ENCODE data around the gene HSH2D.
"Not testable (repeated sequence)": the region's sequence is repeated elsewhere in the genome, so short reads cannot be mapped to it uniquely, and the experiment has no call there.

The HSH2D gene

GRCh38 chr19:16117594-16118033, 25.9 kb upstream of the HSH2D start:
- no peak overlapping the region for H2BK120ac ChIP-seq (ENCODE audit: insufficient read depth, low read length, poor library complexity)
- H3K18ac ChIP-seq (ENCODE audit: low read length) = no peak overlapping the region
- no peaks in the 10 kb centered on the region for H3K9me3 ChIP-seq (ENCODE audit: insufficient read depth, low read depth, low read length)
- no peak overlapping the region for H3K9ac ChIP-seq (ENCODE audit: low read length)
- H3K4me1 ChIP-seq (ENCODE audit: control insufficient read depth in 1 of 2, insufficient read depth in 2 of 2, low read length in 2 of 2) = peaks cover 16 to 22% of the 10 kb centered on the region in 2 experiments
- no peak overlapping the region for H3K4ac ChIP-seq (ENCODE audit: low read depth, low read length)
- H3K27ac ChIP-seq (ENCODE audit: low read depth, low read length) = no peak overlapping the region
- no peak overlapping the region for H2BK12ac ChIP-seq (ENCODE audit: low read length)
- no peak overlapping the region for H2AK5ac ChIP-seq (ENCODE audit: low read length)
- no peak overlapping the region for H3K4me2 ChIP-seq (ENCODE audit: low read length)
- DNase-seq = no peak
- H3K27me3 ChIP-seq (ENCODE audit: insufficient read depth, low read length) = no peaks in the 10 kb centered on the region
- H4K91ac ChIP-seq (ENCODE audit: low read depth, low read length) = no peak overlapping the region
- H3K36me3 ChIP-seq (ENCODE audit: control insufficient read depth in 1 of 2, insufficient read depth in 2 of 2, low read length in 2 of 2) = peaks cover 45 to 53% of the 10 kb centered on the region in 2 experiments
- H3K14ac ChIP-seq (ENCODE audit: low read length) = no peak overlapping the region
- no peak overlapping the region for H4K12ac ChIP-seq (ENCODE audit: low read depth, low read length)
- no CpG with 5 or more reads among the region's 11 CpGs for WGBS (ENCODE audit: extremely low coverage, insufficient coverage, insufficient read length)
- no peak overlapping the region for H4K8ac ChIP-seq (ENCODE audit: low read depth, low read length)
- no peak overlapping the region for H2BK5ac ChIP-seq (ENCODE audit: low read depth, low read length, poor library complexity)
- H3K79me1 ChIP-seq (ENCODE audit: low read length) = no peaks in the 10 kb centered on the region
- H3K79me2 ChIP-seq (ENCODE audit: control insufficient read depth, insufficient read depth, low read length, poor library complexity) = peaks cover 5% of the 10 kb centered on the region
- no peak overlapping the region for H3K4me3 ChIP-seq (ENCODE audit: low read depth, low read length)
- H2AFZ ChIP-seq (ENCODE audit: insufficient read depth, low read length, poor library complexity) = no peak overlapping the region
- no peak overlapping the region for H3K23ac ChIP-seq (ENCODE audit: low read length)

- no peaks in the 10 kb centered on the region for H3K9me3 ChIP-seq (ENCODE audit: insufficient read depth, low read depth, low read length)
- H3K14ac ChIP-seq (ENCODE audit: low read length) = no peak overlapping the region
- H3K27me3 ChIP-seq (ENCODE audit: insufficient read depth, low read length) = no peaks in the 10 kb centered on the region
- no peak overlapping the region for H3K4ac ChIP-seq (ENCODE audit: low read depth, low read length)
- H4K12ac ChIP-seq (ENCODE audit: low read depth, low read length) = no peak overlapping the region
- H4K8ac ChIP-seq (ENCODE audit: low read depth, low read length) = no peak overlapping the region
- H3K79me1 ChIP-seq (ENCODE audit: low read length) = no peaks in the 10 kb centered on the region
- H3K79me2 ChIP-seq (ENCODE audit: control insufficient read depth, insufficient read depth, low read length, poor library complexity) = peaks cover 2% of the 10 kb centered on the region
- no peak overlapping the region for H3K27ac ChIP-seq (ENCODE audit: low read depth, low read length)
- no peak overlapping the region for H2BK12ac ChIP-seq (ENCODE audit: low read length)
- no CpG with 5 or more reads among the region's 12 CpGs for WGBS (ENCODE audit: extremely low coverage, insufficient coverage, insufficient read length)
- DNase-seq = peak; percentile 19 to 32
- peaks cover 12 to 18% of the 10 kb centered on the region in 2 experiments for H3K4me1 ChIP-seq (ENCODE audit: control insufficient read depth in 1 of 2, insufficient read depth in 2 of 2, low read length in 2 of 2)
- no peak overlapping the region for H2AFZ ChIP-seq (ENCODE audit: insufficient read depth, low read length, poor library complexity)
- H3K18ac ChIP-seq (ENCODE audit: low read length) = no peak overlapping the region
- no peak overlapping the region for H3K4me2 ChIP-seq (ENCODE audit: low read length)
- no peak overlapping the region for H4K91ac ChIP-seq (ENCODE audit: low read depth, low read length)
- no peak overlapping the region for H2BK120ac ChIP-seq (ENCODE audit: insufficient read depth, low read length, poor library complexity)
- no peak overlapping the region for H3K23ac ChIP-seq (ENCODE audit: low read length)
- no peak overlapping the region for H3K9ac ChIP-seq (ENCODE audit: low read length)
- no peak overlapping the region for H2BK5ac ChIP-seq (ENCODE audit: low read depth, low read length, poor library complexity)
- H3K4me3 ChIP-seq (ENCODE audit: low read depth, low read length) = no peak overlapping the region
- peaks cover 54 to 59% of the 10 kb centered on the region in 2 experiments for H3K36me3 ChIP-seq (ENCODE audit: control insufficient read depth in 1 of 2, insufficient read depth in 2 of 2, low read length in 2 of 2)
- no peak overlapping the region for H2AK5ac ChIP-seq (ENCODE audit: low read length)
Measured at GRCh38 chr19:16118489-16119033, 24.9 kb upstream of the HSH2D start.

GRCh38 chr19:16119075-16119857, 24.2 kb upstream of the HSH2D start:
- not testable (repeated sequence) for H3K23ac ChIP-seq (ENCODE audit: low read length); H3K9me3 ChIP-seq (ENCODE audit: insufficient read depth, low read depth, low read length); H3K79me2 ChIP-seq (ENCODE audit: control insufficient read depth, insufficient read depth, low read length, poor library complexity); H3K27ac ChIP-seq (ENCODE audit: low read depth, low read length); H2AFZ ChIP-seq (ENCODE audit: insufficient read depth, low read length, poor library complexity); H2AK5ac ChIP-seq (ENCODE audit: low read length); H3K27me3 ChIP-seq (ENCODE audit: insufficient read depth, low read length); H3K4ac ChIP-seq (ENCODE audit: low read depth, low read length); H4K12ac ChIP-seq (ENCODE audit: low read depth, low read length); H3K4me2 ChIP-seq (ENCODE audit: low read length); H2BK12ac ChIP-seq (ENCODE audit: low read length); H3K14ac ChIP-seq (ENCODE audit: low read length); H2BK5ac ChIP-seq (ENCODE audit: low read depth, low read length, poor library complexity); H3K9ac ChIP-seq (ENCODE audit: low read length); H2BK120ac ChIP-seq (ENCODE audit: insufficient read depth, low read length, poor library complexity); H3K4me3 ChIP-seq (ENCODE audit: low read depth, low read length); H3K79me1 ChIP-seq (ENCODE audit: low read length); H3K18ac ChIP-seq (ENCODE audit: low read length); H4K91ac ChIP-seq (ENCODE audit: low read depth, low read length); H4K8ac ChIP-seq (ENCODE audit: low read depth, low read length)
- DNase-seq = peak in 1 of 2 donors; percentile 22
- Histone ChIP-seq H3K36me3 (ENCODE audit: control insufficient read depth in 1 of 2, insufficient read depth in 2 of 2, low read length in 2 of 2) (peaks cover 61 to 66% of the 10 kb centered on the region in 2 experiments), H3K4me1 (ENCODE audit: control insufficient read depth in 1 of 2, insufficient read depth in 2 of 2, low read length in 2 of 2) (peaks cover 12 to 18% of the 10 kb centered on the region in 2 experiments)
- no CpG with 5 or more reads among the region's 19 CpGs for WGBS (ENCODE audit: extremely low coverage, insufficient coverage, insufficient read length)

- Histone ChIP-seq H3K79me2 (ENCODE audit: control insufficient read depth, insufficient read depth, low read length, poor library complexity) (no peaks in the 10 kb centered on the region), H3K9me3 (ENCODE audit: insufficient read depth, low read depth, low read length) (no peaks in the 10 kb centered on the region), H4K12ac (ENCODE audit: low read depth, low read length) (no peak overlapping the region), H2BK120ac (ENCODE audit: insufficient read depth, low read length, poor library complexity) (no peak overlapping the region), H3K4me2 (ENCODE audit: low read length) (no peak overlapping the region), H2AK5ac (ENCODE audit: low read length) (no peak overlapping the region), H2BK5ac (ENCODE audit: low read depth, low read length, poor library complexity) (no peak overlapping the region), H3K14ac (ENCODE audit: low read length) (no peak overlapping the region), H4K91ac (ENCODE audit: low read depth, low read length) (no peak overlapping the region), H3K18ac (ENCODE audit: low read length) (no peak overlapping the region), H3K36me3 (ENCODE audit: control insufficient read depth in 1 of 2, insufficient read depth in 2 of 2, low read length in 2 of 2) (peaks cover 78 to 79% of the 10 kb centered on the region in 2 experiments), H3K4me1 (ENCODE audit: control insufficient read depth in 1 of 2, insufficient read depth in 2 of 2, low read length in 2 of 2) (peaks cover 3 to 6% of the 10 kb centered on the region in 2 experiments), H3K23ac (ENCODE audit: low read length) (no peak overlapping the region), H3K79me1 (ENCODE audit: low read length) (no peaks in the 10 kb centered on the region), H3K4me3 (ENCODE audit: low read depth, low read length) (no peak overlapping the region), H4K8ac (ENCODE audit: low read depth, low read length) (no peak overlapping the region), H2AFZ (ENCODE audit: insufficient read depth, low read length, poor library complexity) (no peak overlapping the region), H3K4ac (ENCODE audit: low read depth, low read length) (no peak overlapping the region), H3K9ac (ENCODE audit: low read length) (no peak overlapping the region), H3K27ac (ENCODE audit: low read depth, low read length) (no peak overlapping the region), H3K27me3 (ENCODE audit: insufficient read depth, low read length) (no peaks in the 10 kb centered on the region), H2BK12ac (ENCODE audit: low read length) (no peak overlapping the region)
- no peak for DNase-seq
- no CpG with 5 or more reads among the region's 5 CpGs for WGBS (ENCODE audit: extremely low coverage, insufficient coverage, insufficient read length)
Measured at GRCh38 chr19:16121141-16121540, 22.3 kb upstream of the HSH2D start.
